BLaER1 treated with 17β-estradiol and CSF1 and Interleukin-3, amounts not matched to agents 10 nM and 100 nM (cell line): ENCODE measurements around the gene MCTP2.

Source experiments
- H3K27ac ChIP-seq, 11 experiments: shearing (Covaris generic); formaldehyde crosslinking; 2 replicates each; pipeline ENCODE4 v1.8.1; 2022
- H3K27me3 ChIP-seq, 11 experiments: shearing (Covaris generic); formaldehyde crosslinking; 2 replicates each; pipeline ENCODE4 v1.8.1; 2022
- H3K36me3 ChIP-seq, 11 experiments: shearing (Covaris generic); formaldehyde crosslinking; 2 replicates each; pipeline ENCODE4 v1.8.1; 2022
- H3K4me1 ChIP-seq, 10 experiments: shearing (Covaris generic); formaldehyde crosslinking; 2 replicates each; pipeline ENCODE4 v1.8.1; 2022
- H3K4me2 ChIP-seq, 11 experiments: shearing (Covaris generic); formaldehyde crosslinking; 2 replicates each; pipeline ENCODE4 v1.8.1; 2022
- H3K4me3 ChIP-seq, 10 experiments: shearing (Covaris generic); formaldehyde crosslinking; 2 replicates each; pipeline ENCODE4 v1.8.1; 2022
- H3K9ac ChIP-seq, 11 experiments: shearing (Covaris generic); formaldehyde crosslinking; 2 replicates each; pipeline ENCODE4 v1.8.1; 2022
- H3K9me3 ChIP-seq, 11 experiments: shearing (Covaris generic); formaldehyde crosslinking; replicated peaks in 1 of 11; 2 replicates each; pipeline ENCODE4 v1.8.1; 2022
- H4K20me1 ChIP-seq, 11 experiments: shearing (Covaris generic); formaldehyde crosslinking; 2 replicates each; pipeline ENCODE4 v1.8.1; 2022
- Cebpa-rat ChIP-seq, 11 experiments: shearing (Covaris generic); IDR thresholded peaks; 2 replicates each; pipeline ENCODE4 v1.8.1; 2022

Gene MCTP2

DNA sequence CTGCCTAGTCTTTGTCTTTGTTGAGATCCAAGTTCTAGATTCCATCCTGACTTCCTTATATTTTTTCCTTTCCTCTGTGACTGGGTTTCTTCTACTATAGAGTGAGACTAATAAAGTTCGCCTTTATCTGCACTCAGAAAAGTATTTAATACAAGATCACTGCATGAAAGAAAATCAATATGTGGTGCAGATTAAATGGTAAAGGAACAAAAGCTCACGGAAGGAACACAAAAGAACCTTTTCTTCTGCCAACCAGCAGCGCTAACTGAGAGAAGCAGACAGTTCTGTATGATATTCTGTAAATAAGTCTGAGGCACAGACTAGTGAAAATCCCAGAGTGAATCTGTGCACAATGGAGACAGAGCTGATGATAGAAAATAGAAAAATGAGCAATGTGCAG, 31.6 kb upstream of the MCTP2 start:
- no peaks in the 10 kb centered on the region for H4K20me1 ChIP-seq
- no peaks in the 10 kb centered on the region for H3K36me3 ChIP-seq
- H3K9me3 ChIP-seq = no peaks in the 10 kb centered on the region
- no peak overlapping the region for H3K9ac ChIP-seq
- no peak overlapping the region for H3K27ac ChIP-seq
- no peak for TF ChIP-seq Cebpa-rat (IDR thresholded peaks at IDR 0.05)
- no peak overlapping the region for H3K4me2 ChIP-seq
- H3K4me1 ChIP-seq = peaks cover 0 to 10% (median 0%) of the 10 kb centered on the region in 10 experiments; a peak in 3 of 20 replicates
- no peak overlapping the region for H3K4me3 ChIP-seq
- peaks cover 0 to 91% (median 0%) of the 10 kb centered on the region in 11 experiments; a peak in 6 of 22 replicates for H3K27me3 ChIP-seq

- Histone ChIP-seq H3K4me2 (no peak overlapping the region), H3K9me3 (peaks cover 0 to 5% (median 0%) of the 10 kb centered on the region in 11 experiments; a peak in 4 of 22 replicates), H3K9ac (no peak overlapping the region), H3K4me1 (peaks cover 6 to 30% (median 16%) of the 10 kb centered on the region in 10 experiments; a peak in 17 of 20 replicates), H3K36me3 (no peaks in the 10 kb centered on the region), H4K20me1 (no peaks in the 10 kb centered on the region), H3K27me3 (peaks cover 0 to 83% (median 0%) of the 10 kb centered on the region in 11 experiments; a peak in 6 of 22 replicates), H3K4me3 (no peak overlapping the region), H3K27ac (no peak overlapping the region)
- no peak for TF ChIP-seq Cebpa-rat (IDR thresholded peaks at IDR 0.05)
These were observed 28.1 kb upstream of the MCTP2 start for GRCh38 chr15:94203306-94203705.

GRCh38 chr15:94205366-94205765, 26.0 kb upstream of the MCTP2 start:
- no peaks in the 10 kb centered on the region for H3K36me3 ChIP-seq
- peaks cover 0 to 63% (median 0%) of the 10 kb centered on the region in 11 experiments; a peak in 6 of 22 replicates for H3K27me3 ChIP-seq
- peaks cover 6 to 30% (median 16%) of the 10 kb centered on the region in 10 experiments; a peak in 17 of 20 replicates for H3K4me1 ChIP-seq
- no peak overlapping the region for H3K27ac ChIP-seq
- H3K9ac ChIP-seq = no peak overlapping the region
- H4K20me1 ChIP-seq = no peaks in the 10 kb centered on the region
- H3K4me3 ChIP-seq = no peak overlapping the region
- peak overlapping the region in 4 of 11 experiments; percentile 46 to 76 (median 49); a peak in 7 of 22 replicates for H3K4me2 ChIP-seq
- TF ChIP-seq Cebpa-rat (IDR thresholded peaks at IDR 0.05) = no peak
- H3K9me3 ChIP-seq = peaks cover 0 to 12% (median 0%) of the 10 kb centered on the region in 11 experiments; a peak in 7 of 22 replicates

DNA sequence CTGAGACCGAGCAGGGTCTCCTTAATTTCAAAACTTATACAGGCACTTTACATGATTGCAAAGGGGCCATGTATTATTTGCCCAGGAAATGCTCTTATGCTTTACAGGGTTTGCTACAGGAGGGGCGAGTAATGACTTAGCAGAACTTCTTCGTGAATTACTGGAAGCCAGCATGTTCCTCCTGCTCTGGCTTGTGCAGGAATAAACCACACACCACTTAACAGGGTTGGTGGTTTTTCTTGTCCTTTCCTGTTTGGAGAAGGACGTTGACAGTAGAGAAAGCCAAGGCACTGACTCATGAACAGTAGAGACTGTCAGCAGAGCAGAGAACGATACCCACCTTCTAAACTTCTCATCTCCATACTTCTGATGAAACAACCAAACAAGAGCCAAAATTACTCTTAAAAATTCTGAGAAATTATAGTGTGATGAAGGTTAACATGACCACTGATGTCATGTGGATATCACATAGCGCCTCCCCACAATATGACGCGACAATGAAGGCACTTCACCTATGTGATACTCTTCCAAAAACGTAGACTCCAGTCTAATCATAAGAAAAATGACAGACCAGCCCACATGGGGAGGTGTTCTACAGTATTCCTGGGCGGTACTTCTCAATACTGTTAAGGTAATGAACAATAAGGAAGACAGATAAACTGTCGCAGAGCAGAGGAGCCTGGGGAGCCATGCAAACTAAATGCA, 24.7 kb upstream of the MCTP2 start:
- H3K9me3 ChIP-seq = peaks cover 0 to 12% (median 0%) of the 10 kb centered on the region in 11 experiments; a peak in 7 of 22 replicates
- H3K9ac ChIP-seq = no peak overlapping the region
- H3K27ac ChIP-seq = peak overlapping the region in 3 of 11 experiments; percentile 2 to 55 (median 45); a peak in 5 of 22 replicates
- peaks cover 6 to 30% (median 16%) of the 10 kb centered on the region in 10 experiments; a peak in 17 of 20 replicates for H3K4me1 ChIP-seq
- H4K20me1 ChIP-seq = no peaks in the 10 kb centered on the region
- peak overlapping the region; percentile 8 to 81 (median 47); a peak in 20 of 22 replicates for H3K4me2 ChIP-seq
- no peaks in the 10 kb centered on the region for H3K36me3 ChIP-seq
- peaks cover 0 to 55% (median 0%) of the 10 kb centered on the region in 11 experiments; a peak in 6 of 22 replicates for H3K27me3 ChIP-seq
- TF ChIP-seq Cebpa-rat (IDR thresholded peaks at IDR 0.05) = 0 out of 22 replicates have a peak, but pooled peaks of 1 of the 11 experiments have one; percentile 5
- no peak overlapping the region; a peak in 1 of 20 replicates for H3K4me3 ChIP-seq

DNA sequence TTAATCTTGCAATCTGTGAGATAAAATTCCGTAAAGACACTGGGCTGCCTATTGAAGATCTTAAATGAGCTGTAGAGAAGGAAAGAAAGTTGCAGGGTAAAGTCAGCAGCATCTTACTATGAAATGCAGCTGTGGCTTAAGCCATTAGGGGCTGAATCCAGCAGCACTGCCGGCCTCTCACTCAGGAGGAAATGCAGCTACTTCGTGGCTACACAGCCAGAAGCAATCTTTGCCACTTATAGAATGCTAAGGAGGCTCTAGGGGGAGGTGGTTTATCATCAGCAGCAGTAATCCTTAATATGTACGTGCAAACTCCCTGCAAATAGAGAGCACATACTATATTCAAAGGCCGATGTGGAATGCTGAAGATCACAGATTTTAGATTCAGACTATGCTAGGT, 19.1 kb upstream of the MCTP2 start:
- peaks cover 0 to 7% (median 0%) of the 10 kb centered on the region in 10 experiments; a peak in 7 of 20 replicates for H3K4me1 ChIP-seq
- H3K9me3 ChIP-seq = peaks cover 0 to 17% (median 0%) of the 10 kb centered on the region in 11 experiments; a peak in 5 of 22 replicates
- no peak overlapping the region for H3K9ac ChIP-seq
- H3K4me3 ChIP-seq = no peak overlapping the region
- TF ChIP-seq Cebpa-rat (IDR thresholded peaks at IDR 0.05) = no peak
- no peak overlapping the region for H3K4me2 ChIP-seq
- no peaks in the 10 kb centered on the region for H4K20me1 ChIP-seq
- no peak overlapping the region for H3K27ac ChIP-seq
- H3K27me3 ChIP-seq = peaks cover 0 to 62% (median 0%) of the 10 kb centered on the region in 11 experiments; a peak in 5 of 22 replicates
- H3K36me3 ChIP-seq = no peaks in the 10 kb centered on the region

GRCh38 chr15:94225616-94226015, 5.7 kb upstream of the MCTP2 start:
- Histone ChIP-seq H3K9ac (no peak overlapping the region), H3K4me3 (no peak overlapping the region)
- TF ChIP-seq Cebpa-rat (IDR thresholded peaks at IDR 0.05) = no peak

DNA sequence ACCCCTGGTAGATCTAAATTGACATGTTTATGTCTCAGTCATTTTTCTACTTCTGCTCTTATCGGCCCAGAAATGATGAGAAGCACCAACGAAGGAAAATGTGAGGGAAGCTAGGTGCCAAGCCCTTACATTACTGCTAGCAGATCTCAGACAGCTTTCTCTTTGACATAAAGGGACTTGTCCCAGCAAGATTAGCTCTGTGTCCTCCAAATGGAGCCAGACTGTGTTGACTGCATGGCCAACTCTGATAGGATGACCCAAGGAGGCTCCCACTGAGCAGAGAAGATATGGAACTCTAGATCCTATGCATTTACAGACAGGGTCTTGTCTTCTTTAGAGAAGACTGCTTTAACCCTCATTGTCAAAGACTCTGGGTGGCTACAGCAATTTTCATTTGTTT, 2.8 kb upstream of the MCTP2 start:
- no peaks in the 10 kb centered on the region for H3K36me3 ChIP-seq
- H3K9me3 ChIP-seq = no peaks in the 10 kb centered on the region
- peaks cover 0 to 100% (median 0%) of the 10 kb centered on the region in 11 experiments; a peak in 11 of 22 replicates for H3K27me3 ChIP-seq
- peak overlapping the region in 5 of 11 experiments; percentile 86 to 97 (median 92); a peak in 4 of 22 replicates for H3K4me2 ChIP-seq
- no peak overlapping the region for H3K4me3 ChIP-seq
- H3K9ac ChIP-seq = no peak overlapping the region
- peaks cover 0 to 6% (median 0%) of the 10 kb centered on the region in 11 experiments; a peak in 1 of 22 replicates for H4K20me1 ChIP-seq
- no peak overlapping the region for H3K27ac ChIP-seq
- H3K4me1 ChIP-seq = peaks cover 30 to 46% (median 42%) of the 10 kb centered on the region in 10 experiments
- no peak for TF ChIP-seq Cebpa-rat (IDR thresholded peaks at IDR 0.05)

More at GRCh38 chr15:94225616-94226015, 5.7 kb upstream of the MCTP2 start:
- H3K4me1 ChIP-seq = peaks cover 16 to 30% (median 26%) of the 10 kb centered on the region in 10 experiments
- H3K27ac ChIP-seq = no peak overlapping the region
- no peaks in the 10 kb centered on the region; a peak in 1 of 22 replicates for H4K20me1 ChIP-seq
- H3K4me2 ChIP-seq = no peak overlapping the region
- H3K27me3 ChIP-seq = peaks cover 0 to 96% (median 0%) of the 10 kb centered on the region in 11 experiments; a peak in 8 of 22 replicates
- H3K36me3 ChIP-seq = no peaks in the 10 kb centered on the region
- H3K9me3 ChIP-seq = peaks cover 0 to 4% (median 0%) of the 10 kb centered on the region in 11 experiments; a peak in 1 of 22 replicates

GRCh38 chr15:94229591-94230369, 1.6 kb upstream of the MCTP2 start:
- peaks cover 41 to 58% (median 54%) of the 10 kb centered on the region in 10 experiments for H3K4me1 ChIP-seq
- peak overlapping the region in 9 of 10 experiments; percentile 60 to 79 (median 70); a peak in 12 of 20 replicates for H3K4me3 ChIP-seq
- peak overlapping the region in 6 of 11 experiments; percentile 63 to 83 (median 79); a peak in 8 of 22 replicates for H3K9ac ChIP-seq

More at GRCh38 chr15:94229591-94230369, 1.6 kb upstream of the MCTP2 start:
- Histone ChIP-seq H3K4me2 (peak overlapping the region; percentile 86 to 99 (median 96)), H3K9me3 (no peaks in the 10 kb centered on the region), H3K27me3 (peaks cover 0 to 100% (median 0%) of the 10 kb centered on the region in 11 experiments; a peak in 11 of 22 replicates), H3K36me3 (no peaks in the 10 kb centered on the region), H3K27ac (peak overlapping the region in 5 of 11 experiments; percentile 44 to 83 (median 79); a peak in 7 of 22 replicates), H4K20me1 (peaks cover 0 to 12% (median 0%) of the 10 kb centered on the region in 11 experiments; a peak in 1 of 22 replicates)
- no peak for TF ChIP-seq Cebpa-rat (IDR thresholded peaks at IDR 0.05)
